ENCODE results near the gene KDM7A.
"Not testable (repeated sequence)": the region's sequence is repeated elsewhere in the genome, so short reads cannot be mapped to it uniquely, and the experiment has no call there.

Gene KDM7A

GRCh38 chr7:140156460-140157080 lies 20.2 kb downstream of the KDM7A start:
- no peak for DNase-seq

- DNase-seq = no peak
Observed at GRCh38 chr7:140155428-140155827, 21.4 kb downstream of the KDM7A start.

GRCh38 chr7:140153666-140154161 lies 23.1 kb downstream of the KDM7A start:
- no peak for DNase-seq

GRCh38 chr7:140146574-140146973 lies 30.2 kb downstream of the KDM7A start:
- DNase-seq = no peak

- no peak for DNase-seq
Observed at GRCh38 chr7:140145709-140146108, 31.1 kb downstream of the KDM7A start.

GRCh38 chr7:140144821-140145220 lies 32.0 kb downstream of the KDM7A start:
- no peak for DNase-seq

- no peak for DNase-seq
Observed at GRCh38 chr7:140143997-140144396, 32.8 kb downstream of the KDM7A start.

- DNase-seq = no peak
Observed at GRCh38 chr7:140142031-140142430, 34.8 kb downstream of the KDM7A start.

- DNase-seq = no peak
Observed at GRCh38 chr7:140141256-140141655, 35.5 kb downstream of the KDM7A start.

GRCh38 chr7:140137078-140137477 lies 39.7 kb downstream of the KDM7A start:
- DNase-seq = no peak

- DNase-seq = no peak
Observed at GRCh38 chr7:140136073-140136472, 40.7 kb downstream of the KDM7A start.

- DNase-seq = no peak
Observed at GRCh38 chr7:140134039-140134438, 42.7 kb downstream of the KDM7A start.

- no peak for DNase-seq
Observed at GRCh38 chr7:140127360-140128127, 49.2 kb downstream of the KDM7A start.

- DNase-seq = no peak
Observed at GRCh38 chr7:140126435-140127034, 50.2 kb downstream of the KDM7A start.

GRCh38 chr7:140122965-140123364 lies 53.8 kb downstream of the KDM7A start:
- DNase-seq = no peak

GRCh38 chr7:140121326-140121725 lies 55.5 kb downstream of the KDM7A start:
- no peak for DNase-seq

GRCh38 chr7:140114817-140115216 lies 62.0 kb downstream of the KDM7A start:
- not testable (repeated sequence) for DNase-seq

- DNase-seq = not testable (repeated sequence)
Observed at GRCh38 chr7:140108777-140109176, 68.0 kb downstream of the KDM7A start.

- no peak for DNase-seq
Observed at GRCh38 chr7:140096459-140096858, 80.3 kb downstream of the KDM7A start.

- DNase-seq = no peak
Observed at GRCh38 chr7:140093375-140093774, 83.4 kb downstream of the KDM7A start.

GRCh38 chr7:140085447-140085846 lies 91.3 kb downstream of the KDM7A start:
- DNase-seq = no peak

GRCh38 chr7:140084972-140085371 lies 91.8 kb downstream of the KDM7A start:
- peak in 1 of 2 donors; percentile 26 for DNase-seq

- no peak for DNase-seq
Observed at GRCh38 chr7:140084142-140084655, 92.6 kb downstream of the KDM7A start.

- no peak for DNase-seq
Observed at GRCh38 chr7:140082770-140083169, 94.0 kb downstream of the KDM7A start.
